Measurements from ENCODE around the gene DNAJA3. TPM values are rescaled to one million over a fixed set of nuclear protein-coding genes. Genes with fewer than 3 reads are reported as not detected.

The DNAJA3 gene
- total and polyA plus RNA-seq, 3 donors from 2014 or later = 56.0 to 88.3 (median 80.2) TPM

- H3K27ac ChIP-seq = no peak overlapping the region
- DNase-seq = no peak
- no peaks in the 10 kb centered on the region for H3K27me3 ChIP-seq
- no peaks in the 10 kb centered on the region for H3K9me3 ChIP-seq
- no peak overlapping the region for H3K4me3 ChIP-seq
- no peaks in the 10 kb centered on the region for H3K36me3 ChIP-seq (ENCODE audit: low read depth, missing control alignments)
- no peaks in the 10 kb centered on the region for H3K4me1 ChIP-seq
- TF ChIP-seq POLR2A (IDR thresholded peaks at IDR 0.05) = no peak
- TF ChIP-seq CTCF (IDR thresholded peaks at IDR 0.05) = no peak
- intact Hi-C loops (cut with DNase I; ENCODE audit: low total_unique reads) = no loop called here
- 86 to 87% methylated on average over 12 of the region's 12 CpGs for WGBS, 2 donors
Observed at GRCh38 chr16:4433914-4434787, 8.5 kb downstream of the DNAJA3 start.

- Histone ChIP-seq H3K27ac (no peak overlapping the region), H3K9me3 (no peaks in the 10 kb centered on the region), H3K36me3 (ENCODE audit: low read depth, missing control alignments) (no peaks in the 10 kb centered on the region), H3K4me1 (no peaks in the 10 kb centered on the region), H3K27me3 (no peaks in the 10 kb centered on the region), H3K4me3 (no peak overlapping the region)
- 71 to 72% methylated on average over 8 of the region's 8 CpGs for WGBS, 2 donors
- no peak for DNase-seq
- intact Hi-C loops (cut with DNase I; ENCODE audit: low total_unique reads) = no loop called here
- TF ChIP-seq CTCF (IDR thresholded peaks at IDR 0.05) (no peak), POLR2A (IDR thresholded peaks at IDR 0.05) (no peak)
Observed at GRCh38 chr16:4435337-4436067, 9.8 kb downstream of the DNAJA3 start.

- 98 to 99% methylated on average over 3 of the region's 3 CpGs for WGBS, 2 donors
- H3K4me3 ChIP-seq = no peak overlapping the region
- no peak overlapping the region for H3K27ac ChIP-seq
- no peaks in the 10 kb centered on the region for H3K36me3 ChIP-seq (ENCODE audit: low read depth, missing control alignments)
- intact Hi-C loops (cut with DNase I; ENCODE audit: low total_unique reads) = no loop called here
- H3K27me3 ChIP-seq = no peaks in the 10 kb centered on the region
- no peaks in the 10 kb centered on the region for H3K9me3 ChIP-seq
- no peaks in the 10 kb centered on the region for H3K4me1 ChIP-seq
- TF ChIP-seq CTCF (IDR thresholded peaks at IDR 0.05) (no peak), POLR2A (IDR thresholded peaks at IDR 0.05) (no peak)
- no peak for DNase-seq
Observed at GRCh38 chr16:4437366-4437765, 11.7 kb downstream of the DNAJA3 start.

GRCh38 chr16:4442371-4442770, 16.7 kb downstream of the DNAJA3 start:
- Histone ChIP-seq H3K4me3 (no peak overlapping the region), H3K27ac (no peak overlapping the region), H3K27me3 (no peaks in the 10 kb centered on the region), H3K4me1 (no peaks in the 10 kb centered on the region), H3K9me3 (no peaks in the 10 kb centered on the region), H3K36me3 (ENCODE audit: low read depth, missing control alignments) (no peaks in the 10 kb centered on the region)
- 78 to 91% methylated on average over 11 of the region's 11 CpGs for WGBS, 2 donors
- intact Hi-C loops (cut with DNase I; ENCODE audit: low total_unique reads) = no loop called here
- TF ChIP-seq POLR2A (IDR thresholded peaks at IDR 0.05) (no peak), CTCF (IDR thresholded peaks at IDR 0.05) (no peak)
- peak; percentile 80 for DNase-seq

All from testis (tissue), 3 donors.